H1 (cell line): ENCODE data around the gene TOM1L2. TPM values are rescaled to one million over a fixed set of nuclear protein-coding genes. Genes with fewer than 3 reads are reported as not detected.

Experiments
- CTCF ChIA-PET: fragments of 300-600 bp; sonication (Branson Sonifier 250); formaldehyde crosslinking; loops from one replicate; lab custom pipeline; 2021; ENCODE audit not compliant: partially characterized antibody; lab: Charles Lee
- POLR2A ChIA-PET: fragments of 300-600 bp; sonication (Branson Sonifier 250); formaldehyde crosslinking; loops from one replicate; lab custom pipeline; 2021; ENCODE audit warnings: inconsistent platforms; ENCODE audit not compliant: partially characterized antibody; lab: Charles Lee
- DNase-seq, 2 experiments: peaks; one replicate each; pipeline versions ENCODE4 v3.0.0 to v3.0.0-alpha.2; 2010 to 2022; ENCODE audit warnings: low spot score in 2 of 2, low read depth in 1 of 2, mixed read lengths in 1 of 2
- FAIRE-seq: peaks from 2 replicates; lab custom pipeline; 2011; peaks lifted over from hg19 to GRCh38; lab: Jason Lieb, UNC
- H2AFZ ChIP-seq: 2 replicates; pipeline ENCODE4 v1.8.1; 2012; ENCODE audit warnings: low read length, inconsistent platforms
- H2AK5ac ChIP-seq: 2 replicates; pipeline ENCODE4 v1.6.1; 2013; ENCODE audit warnings: low read depth, low read length
- H2BK120ac ChIP-seq: replicated peaks from 2 replicates; pipeline ENCODE3; 2013; ENCODE audit warnings: low read depth, low read length, inconsistent platforms
- H2BK12ac ChIP-seq: 2 replicates; pipeline ENCODE4 v1.6.1; 2013; ENCODE audit warnings: low read depth, low read length
- H2BK15ac ChIP-seq: 2 replicates; pipeline ENCODE4 v1.6.1; 2013; ENCODE audit warnings: low read length
- H2BK20ac ChIP-seq: 2 replicates; pipeline ENCODE4 v1.6.1; 2013; ENCODE audit warnings: low read length
- H2BK5ac ChIP-seq: 2 replicates; pipeline ENCODE4 v1.6.1; 2013; ENCODE audit warnings: low read depth, low read length
- H3K14ac ChIP-seq: 2 replicates; pipeline ENCODE4 v1.6.1; 2013; ENCODE audit warnings: inconsistent platforms; ENCODE audit not compliant: insufficient read length
- H3K18ac ChIP-seq: 2 replicates; pipeline ENCODE4 v1.6.1; 2013; ENCODE audit warnings: low read length; ENCODE audit errors: extremely low read depth
- H3K23ac ChIP-seq: 2 replicates; pipeline ENCODE4 v1.6.1; 2013; ENCODE audit warnings: inconsistent platforms; ENCODE audit not compliant: insufficient read length
- H3K23me2 ChIP-seq: 2 replicates; pipeline ENCODE4 v1.6.1; 2013; ENCODE audit warnings: low read depth, low read length
- H3K27ac ChIP-seq: 2 replicates; pipeline ENCODE4 v1.6.1; 2011; ENCODE audit warnings: low read depth, low read length, inconsistent platforms
- H3K27me3 ChIP-seq, 4 experiments: replicated peaks in 1 of 4; 1 replicate in 1 of 4; 2 replicates in 3 of 4; pipeline versions ENCODE4 v1.6.1 to v1.8.1; 2011 to 2013; ENCODE audit warnings: low read length in 3 of 4, mild to moderate bottlenecking in 3 of 4, inconsistent platforms in 2 of 4, mixed read lengths in 2 of 4, moderate library complexity in 1 of 4; ENCODE audit not compliant: control insufficient read depth in 3 of 4, insufficient read depth in 3 of 4; ENCODE audit errors: extremely low read depth in 1 of 4
- H3K36me3 ChIP-seq, 4 experiments: 2 replicates each; pipeline versions ENCODE4 v1.6.1 to v1.8.1; 2011 to 2013; ENCODE audit warnings: mild to moderate bottlenecking in 4 of 4, low read length in 3 of 4, moderate library complexity in 2 of 4, control low read depth in 1 of 4, inconsistent platforms in 1 of 4; ENCODE audit not compliant: insufficient read depth in 4 of 4, control insufficient read depth in 2 of 4
- H3K4ac ChIP-seq: replicated peaks from 2 replicates; pipeline ENCODE3; 2013; ENCODE audit warnings: low read length, low read depth, mixed read lengths, inconsistent platforms; ENCODE audit not compliant: insufficient read length
- H3K4me1 ChIP-seq, 4 experiments: replicated peaks in 1 of 4; 1 replicate in 1 of 4; 2 replicates in 3 of 4; pipeline versions ENCODE4 v1.6.1 to v1.8.1; 2011 to 2013; ENCODE audit warnings: low read length in 3 of 4, inconsistent platforms in 2 of 4, mixed read lengths in 1 of 4; ENCODE audit not compliant: insufficient read depth in 4 of 4, control insufficient read depth in 3 of 4
- H3K4me2 ChIP-seq, 2 experiments: 2 replicates each; pipeline versions ENCODE4 v1.6.1 to v1.8.1; 2011 to 2013; ENCODE audit warnings: low read depth in 2 of 2, low read length in 2 of 2, control low read depth in 1 of 2, inconsistent platforms in 1 of 2, mild to moderate bottlenecking in 1 of 2; ENCODE audit not compliant: insufficient read depth in 1 of 2
- H3K4me3 ChIP-seq, 4 experiments: fragments of 200-600, 300-600 bp in 1 of 4; sonication (generic), shearing (Covaris generic), sonication (Bioruptor Twin) in 1 of 4; 2 replicates each; pipeline versions ENCODE4 v1.5.1 to v1.8.1; 2011 to 2016; ENCODE audit warnings: low read length in 4 of 4, low read depth in 3 of 4, control low read depth in 2 of 4, inconsistent platforms in 2 of 4, mild to moderate bottlenecking in 2 of 4, mixed read lengths in 1 of 4, moderate library complexity in 1 of 4; ENCODE audit not compliant: insufficient read depth in 2 of 4; ENCODE audit errors: extremely low read depth in 1 of 4
- H3K56ac ChIP-seq: replicated peaks from 2 replicates; pipeline ENCODE3; 2013; ENCODE audit warnings: low read depth, mild to moderate bottlenecking, mixed read lengths, low read length, inconsistent platforms; ENCODE audit not compliant: insufficient read length
- H3K79me1 ChIP-seq: 2 replicates; pipeline ENCODE4 v1.6.1; 2013; ENCODE audit warnings: low read depth, low read length, control low read depth
- H3K79me2 ChIP-seq, 2 experiments: 2 replicates each; pipeline versions ENCODE4 v1.6.1 to v1.8.1; 2012 to 2013; ENCODE audit warnings: low read length in 2 of 2, mild to moderate bottlenecking in 2 of 2, inconsistent platforms in 1 of 2; ENCODE audit not compliant: insufficient read depth in 2 of 2, control insufficient read depth in 1 of 2
- H3K9ac ChIP-seq, 4 experiments: replicated peaks in 1 of 4; 1 replicate in 1 of 4; 2 replicates in 3 of 4; pipeline versions ENCODE4 v1.6.1 to v1.8.1; 2011 to 2013; ENCODE audit warnings: low read depth in 3 of 4, low read length in 3 of 4, control low read depth in 2 of 4, mild to moderate bottlenecking in 2 of 4, moderate library complexity in 2 of 4, inconsistent platforms in 1 of 4; ENCODE audit errors: extremely low read depth in 1 of 4
- H3K9me3 ChIP-seq, 2 experiments: 2 replicates each; pipeline versions ENCODE4 v1.6.1 to v1.8.1; 2012 to 2013; ENCODE audit warnings: mild to moderate bottlenecking in 2 of 2, moderate library complexity in 2 of 2, control low read depth in 1 of 2, inconsistent platforms in 1 of 2, low read depth in 1 of 2, low read length in 1 of 2, mixed read lengths in 1 of 2; ENCODE audit not compliant: insufficient read depth in 2 of 2
- H4K20me1 ChIP-seq, 2 experiments: replicated peaks in 1 of 2; 2 replicates each; pipeline versions ENCODE3 to v1.8.1; 2011 to 2013; ENCODE audit warnings: inconsistent platforms in 2 of 2, low read length in 2 of 2, mild to moderate bottlenecking in 1 of 2; ENCODE audit not compliant: insufficient read depth in 2 of 2, control insufficient read depth in 1 of 2
- H4K5ac ChIP-seq: 2 replicates; pipeline ENCODE4 v1.6.1; 2013; ENCODE audit warnings: low read length, low read depth, mixed read lengths, inconsistent platforms; ENCODE audit not compliant: insufficient read length
- H4K8ac ChIP-seq: 2 replicates; pipeline ENCODE4 v1.8.0; 2013; ENCODE audit warnings: mild to moderate bottlenecking, moderate library complexity, low read length, inconsistent platforms; ENCODE audit not compliant: insufficient read depth; ENCODE audit errors: extremely low read depth
- H4K91ac ChIP-seq: replicated peaks from 2 replicates; pipeline ENCODE3; 2013; ENCODE audit warnings: low read length, mixed read lengths, inconsistent platforms; ENCODE audit not compliant: insufficient read length
- FOSL1 ChIP-seq: IDR thresholded peaks from 2 replicates; pipeline ENCODE4 v1.6.1; 2011; ENCODE audit warnings: mild to moderate bottlenecking, low read depth, low read length, moderate library complexity; ENCODE audit not compliant: insufficient read depth
- SRF ChIP-seq: IDR thresholded peaks from 2 replicates; pipeline ENCODE4 v1.6.1; 2011; ENCODE audit warnings: mild to moderate bottlenecking, low read depth, low read length, moderate library complexity
- ZNF274 ChIP-seq: IDR thresholded peaks from 2 replicates; pipeline ENCODE4 v1.7.0; 2012; ENCODE audit warnings: low read length, borderline replicate concordance; ENCODE audit errors: extremely low read depth
- WGBS, 2 experiments: shearing (Covaris generic) in 1 of 2; methylation state at CpG; one replicate each; pipeline versions ENCODE4 v1.1.6 to v1.1.7; 2013 to 2015; ENCODE audit warnings: low lambda C conversion rate in 2 of 2, mixed read lengths in 2 of 2, inconsistent platforms in 1 of 2, low coverage in 1 of 2, missing lambda C conversion rate in 1 of 2; ENCODE audit not compliant: insufficient replicate concordance in 2 of 2, insufficient coverage in 1 of 2, insufficient read length in 1 of 2; ENCODE audit errors: extremely low coverage in 1 of 2, missing lambda C conversion rate in 1 of 2; 5-methylcytosine and 5-hydroxymethylcytosine counted together
- polyA plus RNA-seq, 7 experiments: library from polyadenylated mRNA; depleted of rRNA in 3 of 7; stranded (reverse) in 5 of 7; unstranded in 2 of 7; fragments of >200 nt in 5 of 7; fragments of 200-250 nt in 2 of 7; gene quantifications; 1 replicate in 5 of 7; 2 replicates in 1 of 7; 4 replicates in 1 of 7; pipeline versions ENCODE4 v1.2.1 to v1.2.3, GENCODE V29; 2011 to 2013; ENCODE audit warnings: missing spikeins in 2 of 7, mixed read lengths in 2 of 7
- total RNA-seq: library from RNA; stranded (reverse); fragmentation: NEBNext Ultra II Directional; extraction: Animal tissue kit (Norgen Biotek cat#: 25700); gene quantifications from 2 replicates; pipeline ENCODE4 v1.2.1, GENCODE V29; 2021

TOM1L2 gene
- total and polyA plus RNA-seq, 2 of the 8 experiments (the other 6 are each of a cell fraction or from before 2014, with no cell fraction given): 2.0 to 3.4 TPM

DNA sequence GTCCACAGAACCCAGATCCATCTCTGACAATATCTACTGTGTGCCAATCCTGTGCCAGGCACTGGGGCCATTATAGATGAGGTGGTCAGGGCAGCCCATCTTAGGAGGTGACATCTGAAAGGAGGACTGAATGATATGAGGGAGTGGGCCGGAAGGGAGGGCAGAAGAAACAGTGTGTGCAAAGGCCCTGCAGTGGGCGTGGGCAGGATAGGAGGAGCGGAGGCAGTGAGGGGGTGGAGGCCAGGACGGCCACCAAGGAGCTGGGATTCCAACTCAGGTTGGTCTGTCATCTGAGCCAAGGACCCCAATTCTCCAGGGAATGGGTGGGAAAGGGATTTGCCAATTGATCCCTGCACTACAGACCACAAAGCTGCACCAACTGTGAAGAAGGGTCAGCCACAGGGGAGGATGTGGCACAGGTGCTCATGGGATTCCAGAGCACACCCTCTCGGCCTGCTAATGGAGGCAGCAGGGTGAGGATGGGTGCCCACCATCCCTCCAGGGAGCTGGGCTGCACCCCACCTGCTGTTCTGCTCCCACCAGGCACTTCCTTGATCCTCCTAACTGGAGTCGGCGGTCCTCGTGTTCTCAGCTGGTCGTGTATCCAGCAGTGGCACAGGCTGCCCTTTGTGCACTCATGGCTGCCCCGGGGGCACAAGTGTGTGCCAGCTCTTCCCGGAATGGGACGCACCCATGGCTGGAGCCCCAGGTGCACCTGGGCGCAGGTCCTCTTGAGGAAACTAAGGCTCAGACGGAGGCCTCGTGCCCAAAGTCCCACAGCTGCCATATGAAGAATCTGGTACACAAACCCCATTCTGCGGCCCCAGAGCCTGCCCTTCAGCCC lies 145.0 kb downstream of the TOM1L2 start:
- CTCF ChIA-PET: interaction anchor here (0.7 to 5.4 kb wide), 17 partner anchors 9 to 147 kb away, joined by 3 to 31 read pairs (median 4); partner anchors contain the start of gene SREBF1

More for the DNA sequence above, 145.0 kb downstream of the TOM1L2 start:
- H2AK5ac ChIP-seq: no peak overlapping the region
- DNase-seq: no peak
- no peaks in the 10 kb centered on the region; a peak in 1 of 7 replicates for H3K27me3 ChIP-seq
- H2BK5ac ChIP-seq: 0 out of 2 replicates have a peak overlapping the region, but pooled peaks have one; percentile 44
- no peak for TF ChIP-seq ZNF274
- no peak for TF ChIP-seq FOSL1
- no peak for TF ChIP-seq SRF
- TF ChIP-seq, all 59 proteins: peak for 0
- Histone ChIP-seq H3K9ac (no peak overlapping the region), H3K56ac (no peak overlapping the region), H3K4me2 (no peak overlapping the region), H3K4ac (no peak overlapping the region), H4K8ac (no peak overlapping the region), H3K79me2 (peaks cover 20 to 78% of the 10 kb centered on the region in 2 experiments), H3K27ac (no peak overlapping the region), H2BK120ac (no peak overlapping the region), H3K4me1 (peaks cover 13 to 36% (median 20%) of the 10 kb centered on the region in 4 experiments), H2BK15ac (no peak overlapping the region; the same call in 1 of the 2 replicates), H4K91ac (no peak overlapping the region), H3K36me3 (peaks cover 0 to 11% (median 1%) of the 10 kb centered on the region in 4 experiments; a peak in 5 of 8 replicates), H4K5ac (no peak overlapping the region), H3K4me3 (no peak overlapping the region), H2BK12ac (peak overlapping the region; percentile 65; the same call in 1 of the 2 replicates), H3K23ac (no peak overlapping the region), H3K79me1 (peaks cover 38% of the 10 kb centered on the region), H2BK20ac (no peak overlapping the region), H2AFZ (no peak overlapping the region), H3K14ac (no peak overlapping the region), H4K20me1 (peaks cover 41 to 72% of the 10 kb centered on the region in 2 experiments), H3K18ac (no peak overlapping the region), H3K9me3 (no peaks in the 10 kb centered on the region), H3K23me2 (peaks cover 5% of the 10 kb centered on the region)
- 89% methylated on average over 13 of the region's 16 CpGs; no CpG with 5 or more reads in 1 of the 2 experiments for WGBS, 2 experiments
- FAIRE-seq: no peak
- POLR2A ChIA-PET: interaction anchor here (1.8 to 24.7 kb wide), 5 partner anchors 3 to 33 kb away, joined by 5 to 532 read pairs (median 44); partner anchors contain the start of gene SREBF1
